Fibroblast of the aortic adventitia (primary cell): ENCODE data around the gene PBX1. TPM values are rescaled to one million over a fixed set of nuclear protein-coding genes. Genes with fewer than 3 reads are reported as not detected.

ENCODE experiments used
- DNase-seq: peaks from one replicate; pipeline ENCODE4 v3.0.0-alpha.2; 2010; ENCODE audit warnings: low read depth
- H3K4me3 ChIP-seq: 2 replicates; pipeline ENCODE4 v1.5.1; 2011; ENCODE audit warnings: low read depth, mild to moderate bottlenecking, control low read depth, low read length, moderate library complexity
- CTCF ChIP-seq: IDR thresholded peaks from 2 replicates; pipeline ENCODE4 v1.5.1; 2011; ENCODE audit warnings: mild to moderate bottlenecking, low read length, control low read depth, inconsistent platforms; ENCODE audit not compliant: insufficient read depth
- total RNA-seq: library from RNA; depleted of rRNA; stranded (reverse); fragments of >200 nt; gene quantifications from 2 replicates; pipeline ENCODE4 v1.2.3, GENCODE V29; 2012; ENCODE audit warnings: low replicate concordance

The PBX1 gene
- total RNA-seq, 1 donor, result 95.6 TPM

GRCh38 chr1:164803366-164803765 lies 244.4 kb downstream of the PBX1 start:
- TF ChIP-seq CTCF, result no peak
- no peak for DNase-seq
- no peak overlapping the region for H3K4me3 ChIP-seq

GRCh38 chr1:164804366-164804765 lies 245.4 kb downstream of the PBX1 start:
- TF ChIP-seq CTCF, result no peak
- no peak overlapping the region for H3K4me3 ChIP-seq
- no peak for DNase-seq

- TF ChIP-seq CTCF, result no peak
- peak; percentile 86 for DNase-seq
- no peak overlapping the region for H3K4me3 ChIP-seq
Measured at GRCh38 chr1:164805399-164805798, 246.4 kb downstream of the PBX1 start.

- H3K4me3 ChIP-seq, result no peak overlapping the region
- no peak for TF ChIP-seq CTCF
Measured at GRCh38 chr1:164806531-164806930, 247.5 kb downstream of the PBX1 start.

GRCh38 chr1:164813776-164814175 lies 254.8 kb downstream of the PBX1 start:
- DNase-seq, result no peak
- TF ChIP-seq CTCF, result no peak
- no peak overlapping the region for H3K4me3 ChIP-seq

More at GRCh38 chr1:164806531-164806930, 247.5 kb downstream of the PBX1 start:
- DNase-seq, result no peak

GRCh38 chr1:164821648-164822047 lies 262.7 kb downstream of the PBX1 start:
- no peak for TF ChIP-seq CTCF
- H3K4me3 ChIP-seq, result no peak overlapping the region
- DNase-seq, result no peak
